Activated T-cell treated with anti-CD3 and anti-CD28 coated beads, Interleukin-2, amount 50 U/mL, for 1 hour (primary cell): ENCODE measurements around the gene SLC43A1.

Experiments
- DNase-seq: peaks from one replicate; pipeline ENCODE4 v3.0.0-alpha.2; 2020

SLC43A1 gene

DNA sequence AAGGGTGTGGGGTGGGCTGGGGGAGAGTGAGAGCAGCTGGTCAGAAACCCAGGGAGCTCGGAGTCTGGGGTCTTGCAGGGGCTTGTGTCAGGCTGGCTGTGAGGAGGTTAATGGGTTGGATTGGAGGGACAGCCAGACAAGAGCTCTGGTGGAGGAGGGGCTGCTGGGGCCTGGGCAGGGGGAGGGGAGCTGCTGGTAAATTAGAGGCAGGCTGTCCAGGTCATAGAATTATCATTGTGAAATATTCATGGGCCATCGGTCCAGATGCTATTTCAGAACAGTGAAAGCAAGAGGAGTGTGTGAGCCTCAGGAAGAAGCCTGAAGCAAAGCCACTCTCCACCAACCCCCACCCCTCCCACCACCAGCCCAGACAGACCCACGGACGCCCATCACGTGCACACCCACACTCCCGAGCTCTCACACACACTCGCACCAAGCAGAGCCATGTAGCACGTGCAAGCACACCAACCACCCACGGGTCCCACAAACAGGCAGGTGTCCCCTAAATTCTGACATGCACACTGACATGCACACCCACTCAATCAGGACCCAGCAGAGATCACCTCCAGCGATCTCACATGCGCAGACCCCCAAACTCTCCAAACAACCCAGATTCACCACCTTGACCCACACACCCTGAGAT lies 36.4 kb downstream of the SLC43A1 start:
- DNase-seq: no peak

DNA sequence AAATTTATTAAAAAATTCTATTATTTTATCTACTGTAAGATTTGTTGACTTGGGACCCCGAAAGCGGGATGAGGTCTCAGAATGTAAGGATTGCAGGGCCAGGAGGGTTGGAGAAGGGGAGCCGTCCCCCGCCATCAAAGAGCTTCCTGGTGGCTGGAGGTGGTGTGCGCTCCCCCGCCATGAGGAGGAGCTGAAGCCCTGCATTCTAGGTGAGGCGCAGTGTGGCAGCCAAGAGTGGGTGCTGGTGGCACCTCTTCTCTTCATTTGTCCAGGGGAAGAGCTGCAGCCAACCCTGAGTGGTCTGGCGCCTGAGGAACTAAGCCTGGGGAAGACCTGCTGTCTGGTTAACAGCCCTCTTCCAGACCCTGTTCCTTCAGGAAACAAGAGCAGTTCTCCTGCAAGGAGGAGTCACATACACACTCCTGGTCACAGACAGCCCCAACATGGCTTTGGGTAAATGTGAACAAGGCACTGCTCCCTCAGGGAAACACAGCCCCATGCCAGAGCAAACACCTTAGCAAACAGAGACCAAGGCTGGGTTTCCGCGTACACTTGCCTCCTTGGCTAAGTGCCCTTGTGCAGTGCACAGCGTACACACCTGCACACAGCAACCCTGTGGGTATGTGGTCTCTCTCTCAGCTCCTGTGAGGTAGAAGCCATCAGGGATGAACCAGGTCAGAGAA lies 37.9 kb downstream of the SLC43A1 start:
- DNase-seq: no peak

GRCh38 chr11:57476757-57477506 lies 38.6 kb downstream of the SLC43A1 start:
- peak; percentile 44 for DNase-seq

DNA sequence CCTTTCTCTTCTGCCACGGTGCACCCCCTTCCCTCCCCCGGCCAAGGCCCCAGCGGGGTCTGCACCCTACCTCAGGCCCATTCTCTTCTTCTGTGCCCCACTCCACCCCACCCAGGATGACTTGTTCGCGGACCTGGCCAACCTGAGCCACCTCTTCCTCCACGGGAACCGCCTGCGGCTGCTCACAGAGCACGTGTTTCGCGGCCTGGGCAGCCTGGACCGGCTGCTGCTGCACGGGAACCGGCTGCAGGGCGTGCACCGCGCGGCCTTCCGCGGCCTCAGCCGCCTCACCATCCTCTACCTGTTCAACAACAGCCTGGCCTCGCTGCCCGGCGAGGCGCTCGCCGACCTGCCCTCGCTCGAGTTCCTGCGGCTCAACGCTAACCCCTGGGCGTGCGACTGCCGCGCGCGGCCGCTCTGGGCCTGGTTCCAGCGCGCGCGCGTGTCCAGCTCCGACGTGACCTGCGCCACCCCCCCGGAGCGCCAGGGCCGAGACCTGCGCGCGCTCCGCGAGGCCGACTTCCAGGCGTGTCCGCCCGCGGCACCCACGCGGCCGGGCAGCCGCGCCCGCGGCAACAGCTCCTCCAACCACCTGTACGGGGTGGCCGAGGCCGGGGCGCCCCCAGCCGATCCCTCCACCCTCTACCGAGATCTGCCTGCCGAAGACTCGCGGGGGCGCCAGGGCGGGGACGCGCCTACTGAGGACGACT lies 39.3 kb downstream of the SLC43A1 start:
- DNase-seq: peak; percentile 47

DNA sequence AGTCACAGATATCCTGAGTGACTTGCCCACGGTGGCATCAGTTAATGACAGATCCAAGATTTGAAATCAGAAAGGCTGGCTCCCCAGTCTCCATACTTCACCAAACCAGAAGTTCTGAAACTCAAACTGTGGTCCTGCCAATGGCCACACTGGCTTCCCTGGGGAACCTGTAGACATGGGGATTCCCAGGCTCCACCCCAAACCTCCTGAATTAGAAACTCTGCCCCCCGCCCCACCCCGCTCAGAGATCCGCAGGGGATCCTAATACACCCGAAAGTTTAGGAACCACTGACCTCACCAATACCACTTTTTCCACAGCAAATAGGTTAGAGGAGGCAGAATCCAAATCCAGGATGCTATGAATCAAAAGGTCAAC lies 39.8 kb downstream of the SLC43A1 start:
- no peak for DNase-seq

GRCh38 chr11:57475191-57475590 lies 40.3 kb downstream of the SLC43A1 start:
- DNase-seq: no peak

DNA sequence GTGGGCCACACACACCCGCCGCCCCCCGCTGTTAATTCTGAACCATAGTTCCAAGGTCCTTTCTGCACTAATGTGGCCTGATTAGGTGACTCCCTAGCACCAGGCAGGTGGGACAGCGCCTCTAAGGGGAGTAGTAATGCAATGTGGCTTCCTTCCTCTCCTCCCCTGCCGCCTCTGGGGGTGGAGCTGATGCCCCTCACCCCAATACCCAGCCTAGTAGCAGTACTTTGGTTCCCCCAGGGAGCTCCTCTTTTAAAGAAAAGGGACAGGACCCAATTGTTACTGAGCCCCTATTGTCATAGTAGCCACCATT lies 40.7 kb downstream of the SLC43A1 start:
- DNase-seq: no peak

DNA sequence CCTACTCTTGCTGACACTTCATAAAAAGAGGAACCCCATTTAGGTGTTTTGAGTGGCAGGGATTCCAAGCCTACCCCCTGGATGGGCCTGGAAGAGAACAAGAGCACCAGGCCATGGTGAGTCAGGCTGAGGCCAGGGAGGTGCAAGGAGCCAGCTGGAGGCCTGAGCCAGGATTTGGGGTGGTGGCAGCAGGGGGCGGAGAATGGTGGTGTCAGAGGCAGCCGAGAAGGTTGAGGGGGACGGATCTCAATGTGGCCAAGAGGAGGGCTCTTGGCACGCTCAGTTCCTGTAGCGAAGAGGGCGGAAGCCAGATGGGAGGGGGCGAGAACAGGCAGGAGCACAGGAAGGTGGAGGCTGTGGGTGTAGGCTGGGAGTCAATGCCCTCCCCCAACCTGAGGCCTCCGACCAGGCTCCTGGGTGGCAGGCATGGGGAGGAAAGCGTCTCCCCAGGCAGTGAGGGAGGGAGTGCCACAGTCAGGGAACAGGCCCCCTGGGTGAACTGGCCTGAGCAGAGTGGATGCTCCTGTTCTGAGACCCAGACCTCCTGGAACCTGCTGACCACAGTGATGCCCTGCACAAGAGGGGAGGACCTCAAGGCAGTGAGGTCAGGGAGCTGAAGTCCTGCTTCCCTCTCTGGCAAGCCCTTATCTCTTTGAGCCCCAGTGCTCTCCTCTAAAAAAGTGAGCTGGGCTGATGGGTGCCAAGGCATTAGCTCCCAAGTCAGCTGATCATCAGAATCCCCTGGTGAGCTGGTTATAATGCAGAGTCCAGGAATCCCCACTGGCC lies 41.3 kb downstream of the SLC43A1 start:
- no peak for DNase-seq

DNA sequence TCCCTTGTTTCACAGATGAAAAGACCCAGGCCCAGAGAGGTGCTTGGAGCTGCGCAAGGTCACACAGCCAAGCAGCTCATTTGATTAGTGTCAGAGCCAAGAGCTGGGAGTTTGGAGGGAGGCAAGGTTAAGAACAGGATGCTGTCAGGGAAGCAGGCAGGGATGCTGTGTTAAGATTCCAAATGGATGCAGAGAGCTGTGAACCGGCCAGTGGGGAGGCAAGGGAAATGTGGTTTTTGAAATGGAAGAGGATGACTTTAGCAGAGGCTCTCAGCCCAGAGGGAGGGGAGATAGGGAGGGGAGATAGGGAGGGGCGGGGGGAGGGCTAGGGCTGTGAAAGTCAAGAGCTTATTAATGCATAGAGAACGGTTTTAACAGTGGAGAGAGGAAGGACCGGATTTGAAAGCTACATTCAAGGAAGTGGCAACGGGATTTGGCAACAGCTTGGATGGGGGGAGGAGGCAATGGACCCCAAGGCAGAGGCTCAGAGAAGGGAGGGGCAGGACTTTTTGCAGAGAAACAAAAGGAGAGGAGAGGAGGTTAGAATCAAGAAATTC lies 42.1 kb downstream of the SLC43A1 start:
- no peak for DNase-seq

- no peak for DNase-seq
These were observed 44.0 kb downstream of the SLC43A1 start for GRCh38 chr11:57471496-57471895.

GRCh38 chr11:57469268-57469667 lies 46.2 kb downstream of the SLC43A1 start:
- no peak for DNase-seq

DNA sequence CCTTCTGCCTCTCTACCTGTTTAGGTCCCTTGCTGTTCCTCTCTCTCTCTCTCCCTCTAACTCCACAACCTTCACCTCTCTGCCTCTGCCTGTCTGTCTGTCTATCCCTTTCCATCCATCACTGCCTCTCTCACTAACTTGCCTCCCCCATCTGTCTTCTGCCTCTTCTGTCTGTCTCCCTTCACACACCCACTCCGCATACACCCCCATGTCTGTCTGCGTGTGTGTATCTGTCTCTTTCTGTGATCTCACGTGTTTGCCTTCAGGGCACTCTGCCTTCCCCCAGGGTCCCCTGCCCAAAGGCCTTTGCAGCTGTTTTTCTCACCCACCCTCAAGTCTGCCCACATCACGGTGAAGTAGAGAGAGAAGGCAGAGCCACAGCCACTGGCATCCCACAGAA lies 47.2 kb downstream of the SLC43A1 start:
- DNase-seq: no peak

GRCh38 chr11:57467508-57468157 lies 47.9 kb downstream of the SLC43A1 start:
- no peak for DNase-seq

DNA sequence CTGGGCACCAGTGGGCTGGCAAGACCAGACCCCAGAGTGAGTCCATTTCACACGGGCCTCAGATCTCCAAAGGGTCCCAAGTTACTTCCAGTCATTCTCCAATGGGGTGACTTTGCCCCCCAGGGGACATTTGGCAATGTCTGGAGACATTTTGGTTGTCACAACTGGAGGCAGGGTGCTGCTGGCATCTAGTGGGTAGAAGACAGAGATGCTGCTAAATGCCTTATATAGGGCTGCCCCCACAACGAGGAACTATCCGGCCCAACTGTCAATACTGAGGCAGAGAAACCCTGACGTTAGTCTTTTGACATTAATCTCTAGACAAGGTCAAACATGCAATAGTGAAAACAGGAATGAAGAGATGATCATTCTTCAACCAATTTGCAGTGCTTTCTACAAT lies 48.8 kb downstream of the SLC43A1 start:
- DNase-seq: no peak

DNA sequence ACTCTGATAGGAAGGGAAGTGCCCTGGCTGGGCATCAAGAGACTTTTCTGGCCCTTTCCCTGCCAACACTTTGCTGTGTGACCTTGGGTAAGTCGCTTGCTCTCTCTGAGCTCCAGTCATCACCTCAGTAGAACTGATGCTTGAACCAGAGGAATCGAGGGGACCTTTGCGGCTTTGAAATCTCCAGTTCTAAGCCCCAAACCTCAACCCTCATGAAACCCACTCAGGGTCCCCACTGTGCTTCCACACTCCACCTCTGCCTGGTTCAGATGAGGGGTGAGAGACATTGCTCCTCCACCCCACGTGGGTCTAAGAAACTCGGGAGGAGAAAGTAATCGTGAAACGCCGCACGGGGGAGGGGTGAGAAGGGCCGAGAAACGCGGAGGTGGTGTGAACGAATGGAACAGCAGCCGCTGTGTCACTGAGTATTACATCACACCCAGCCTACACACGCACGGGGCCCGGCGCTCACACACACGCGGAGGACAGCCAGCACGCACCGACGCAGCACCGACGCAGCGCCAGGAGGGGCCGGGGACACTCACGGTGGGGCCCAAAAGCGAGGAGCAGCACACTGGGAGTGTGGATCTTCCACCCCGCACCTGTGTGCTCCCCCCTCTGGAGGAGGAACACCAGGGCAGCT lies 50.8 kb downstream of the SLC43A1 start:
- DNase-seq: no peak

DNA sequence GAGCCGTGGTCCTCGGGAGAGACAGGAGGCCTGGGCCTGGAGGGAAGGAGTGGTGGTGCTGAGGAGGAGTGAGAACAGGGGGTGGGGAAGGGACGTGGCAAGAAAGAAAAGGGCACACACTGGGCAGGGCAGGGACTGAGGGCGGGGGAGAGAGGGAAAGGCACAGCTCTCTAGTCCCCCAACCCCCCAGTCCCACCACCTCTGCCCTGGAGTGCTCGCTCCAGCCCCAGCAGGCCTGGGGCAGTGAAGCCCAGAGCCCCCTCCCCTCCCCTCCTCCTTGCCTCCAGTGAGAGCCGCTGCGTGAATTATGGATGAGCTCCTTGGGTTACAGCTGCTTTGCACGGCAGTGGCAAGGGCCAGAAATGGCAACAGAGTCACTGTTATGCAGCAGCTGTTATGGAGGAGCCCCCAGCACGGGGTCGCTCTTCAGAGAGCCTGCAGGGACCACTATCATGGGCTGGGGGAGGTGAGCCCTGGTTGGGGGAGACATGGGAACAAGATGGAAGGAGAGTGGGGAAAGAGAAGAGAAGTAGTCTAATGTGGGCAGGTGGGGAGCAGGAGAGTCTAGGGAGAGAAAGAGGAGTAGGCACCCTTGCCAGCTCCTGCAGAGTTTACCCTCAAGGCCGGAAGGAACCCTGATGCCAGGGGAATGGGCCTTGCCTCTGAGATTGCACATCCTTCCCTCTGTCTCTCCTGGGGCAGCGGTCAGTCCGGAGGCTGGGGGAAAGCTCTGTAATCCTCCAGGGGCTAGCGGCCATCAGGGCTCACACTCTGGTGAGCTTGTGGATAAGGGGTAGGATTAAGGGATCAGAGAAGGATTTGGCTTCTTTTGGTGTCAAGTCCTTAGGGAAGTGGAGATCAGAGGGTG lies 51.6 kb downstream of the SLC43A1 start:
- DNase-seq: no peak

DNA sequence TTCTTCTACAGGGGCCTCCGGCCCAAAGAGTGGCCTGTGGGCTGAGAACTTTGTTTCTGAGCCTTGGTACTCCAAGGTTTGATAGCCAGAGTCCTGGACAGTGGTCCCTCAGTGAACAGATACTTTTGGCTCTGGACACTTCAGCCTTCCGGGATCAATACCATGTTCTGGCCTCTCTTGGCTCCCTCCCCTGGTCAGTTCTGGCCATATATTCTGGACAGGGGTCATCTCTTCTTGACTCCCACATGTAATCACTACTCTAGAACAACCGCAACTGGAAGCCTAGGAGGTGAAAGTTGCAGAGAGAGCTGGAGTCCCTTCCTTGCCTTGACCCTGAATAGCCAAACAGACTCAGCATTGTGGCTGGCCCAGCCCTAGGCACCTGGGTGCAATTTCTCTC lies 52.9 kb downstream of the SLC43A1 start:
- DNase-seq: no peak

GRCh38 chr11:57461841-57462489 lies 53.5 kb downstream of the SLC43A1 start:
- DNase-seq: no peak

GRCh38 chr11:57460758-57461749 lies 54.4 kb downstream of the SLC43A1 start:
- no peak for DNase-seq
